Trophoblast cell (in vitro differentiated cells and primary cell): Measurements from ENCODE around the gene CALCOCO1.
"Not testable (repeated sequence)": the region's sequence is repeated elsewhere in the genome, so short reads cannot be mapped to it uniquely, and the experiment has no call there.

Source experiments
- DNase-seq, 2 donors: peaks; one replicate each; pipeline ENCODE4 v3.0.0-alpha.2; 2016
- H2AFZ ChIP-seq: 2 replicates; pipeline ENCODE4 v1.6.1; 2013; ENCODE audit warnings: low read length, moderate library complexity, mild to moderate bottlenecking; ENCODE audit not compliant: insufficient read depth, poor library complexity
- H2AK5ac ChIP-seq: 2 replicates; pipeline ENCODE4 v1.6.1; 2013; ENCODE audit warnings: mild to moderate bottlenecking, low read length
- H2BK120ac ChIP-seq: 2 replicates; pipeline ENCODE4 v1.6.1; 2013; ENCODE audit warnings: low read length, mild to moderate bottlenecking, moderate library complexity; ENCODE audit not compliant: insufficient read depth, poor library complexity
- H2BK12ac ChIP-seq: 2 replicates; pipeline ENCODE4 v1.6.1; 2013; ENCODE audit warnings: mild to moderate bottlenecking, low read length, moderate library complexity
- H2BK5ac ChIP-seq: 2 replicates; pipeline ENCODE4 v1.6.1; 2013; ENCODE audit warnings: low read length, low read depth, moderate library complexity, mild to moderate bottlenecking; ENCODE audit not compliant: poor library complexity
- H3K14ac ChIP-seq: 2 replicates; pipeline ENCODE4 v1.6.1; 2013; ENCODE audit warnings: mild to moderate bottlenecking, low read length
- H3K18ac ChIP-seq: 2 replicates; pipeline ENCODE4 v1.6.1; 2013; ENCODE audit warnings: mild to moderate bottlenecking, low read length
- H3K23ac ChIP-seq: 2 replicates; pipeline ENCODE4 v1.6.1; 2013; ENCODE audit warnings: low read length
- H3K27ac ChIP-seq: 2 replicates; pipeline ENCODE4 v1.5.1; 2013; ENCODE audit warnings: low read depth, mild to moderate bottlenecking, inconsistent platforms, low read length, moderate library complexity
- H3K27me3 ChIP-seq: 2 replicates; pipeline ENCODE4 v1.6.1; 2013; ENCODE audit warnings: inconsistent platforms, mild to moderate bottlenecking, low read length, moderate library complexity; ENCODE audit not compliant: insufficient read depth
- H3K36me3 ChIP-seq, 2 experiments: 1 replicate in 1 of 2; 2 replicates in 1 of 2; pipeline ENCODE4 v1.6.1; 2013; ENCODE audit warnings: low read length in 2 of 2, mild to moderate bottlenecking in 2 of 2, moderate library complexity in 1 of 2; ENCODE audit not compliant: insufficient read depth in 2 of 2, control insufficient read depth in 1 of 2
- H3K4ac ChIP-seq: 2 replicates; pipeline ENCODE4 v1.6.1; 2013; ENCODE audit warnings: low read depth, mild to moderate bottlenecking, low read length, moderate library complexity
- H3K4me1 ChIP-seq, 2 experiments: 1 replicate in 1 of 2; 2 replicates in 1 of 2; pipeline ENCODE4 v1.6.1; 2013; ENCODE audit warnings: low read length in 2 of 2, mild to moderate bottlenecking in 2 of 2, moderate library complexity in 1 of 2; ENCODE audit not compliant: insufficient read depth in 2 of 2, control insufficient read depth in 1 of 2
- H3K4me2 ChIP-seq: 2 replicates; pipeline ENCODE4 v1.6.1; 2013; ENCODE audit warnings: inconsistent platforms, mild to moderate bottlenecking, low read length, moderate library complexity
- H3K4me3 ChIP-seq: 2 replicates; pipeline ENCODE4 v1.5.1; 2013; ENCODE audit warnings: mild to moderate bottlenecking, low read depth, low read length, inconsistent platforms
- H3K79me1 ChIP-seq: one replicate; pipeline ENCODE4 v1.6.1; 2013; ENCODE audit warnings: low read length
- H3K79me2 ChIP-seq: 2 replicates; pipeline ENCODE4 v1.6.1; 2013; ENCODE audit warnings: low read length, mild to moderate bottlenecking; ENCODE audit not compliant: control insufficient read depth, insufficient read depth, poor library complexity
- H3K9ac ChIP-seq: 2 replicates; pipeline ENCODE4 v1.6.1; 2013; ENCODE audit warnings: mild to moderate bottlenecking, low read length
- H3K9me3 ChIP-seq: 2 replicates; pipeline ENCODE4 v1.6.1; 2013; ENCODE audit warnings: low read depth, mild to moderate bottlenecking, control low read depth, inconsistent platforms, low read length; ENCODE audit not compliant: insufficient read depth
- H4K12ac ChIP-seq: 2 replicates; pipeline ENCODE4 v1.6.1; 2013; ENCODE audit warnings: low read depth, mild to moderate bottlenecking, low read length, moderate library complexity
- H4K8ac ChIP-seq: 2 replicates; pipeline ENCODE4 v1.6.1; 2013; ENCODE audit warnings: low read depth, mild to moderate bottlenecking, low read length, moderate library complexity
- H4K91ac ChIP-seq: one replicate; pipeline ENCODE4 v1.6.1; 2013; ENCODE audit warnings: low read depth, mild to moderate bottlenecking, low read length, moderate library complexity
- WGBS: extraction: QIAGEN DNeasy Blood & Tissue Kit; methylation state at CpG from one replicate; pipeline ENCODE4 v1.1.7; 2013; ENCODE audit warnings: missing lambda C conversion rate; ENCODE audit not compliant: insufficient read length, insufficient coverage; ENCODE audit errors: extremely low coverage; 5-methylcytosine and 5-hydroxymethylcytosine counted together

Gene CALCOCO1

GRCh38 chr12:53762793-53763192, 35.5 kb upstream of the CALCOCO1 start:
- not testable (repeated sequence) for H3K23ac ChIP-seq, H3K36me3 ChIP-seq, H3K4me2 ChIP-seq, H3K9me3 ChIP-seq, H4K91ac ChIP-seq, H2BK12ac ChIP-seq, H2AK5ac ChIP-seq, H2BK5ac ChIP-seq, H3K27ac ChIP-seq, H3K79me1 ChIP-seq, H3K4ac ChIP-seq, H3K14ac ChIP-seq, H4K8ac ChIP-seq, H3K4me3 ChIP-seq, H3K18ac ChIP-seq, H3K79me2 ChIP-seq, H4K12ac ChIP-seq, H2BK120ac ChIP-seq, H3K4me1 ChIP-seq, H2AFZ ChIP-seq, H3K27me3 ChIP-seq, H3K9ac ChIP-seq, DNase-seq
- no CpG with 5 or more reads among the region's 3 CpGs for WGBS

- Histone ChIP-seq H3K79me2 (no peaks in the 10 kb centered on the region), H3K79me1 (no peaks in the 10 kb centered on the region), H3K4me2 (no peak overlapping the region), H4K8ac (no peak overlapping the region), H3K4ac (no peak overlapping the region), H3K18ac (no peak overlapping the region), H3K27ac (no peak overlapping the region), H2BK12ac (no peak overlapping the region), H3K14ac (no peak overlapping the region), H4K12ac (no peak overlapping the region), H3K4me3 (no peak overlapping the region), H3K23ac (no peak overlapping the region), H3K27me3 (peaks cover 6% of the 10 kb centered on the region), H3K9ac (no peak overlapping the region), H3K36me3 (no peaks in the 10 kb centered on the region), H3K9me3 (no peaks in the 10 kb centered on the region), H2BK5ac (no peak overlapping the region), H2BK120ac (no peak overlapping the region), H4K91ac (no peak overlapping the region), H2AFZ (no peak overlapping the region), H2AK5ac (no peak overlapping the region), H3K4me1 (no peaks in the 10 kb centered on the region)
- no peak for DNase-seq
Observed at GRCh38 chr12:53761306-53761705, 34.1 kb upstream of the CALCOCO1 start.

DNA sequence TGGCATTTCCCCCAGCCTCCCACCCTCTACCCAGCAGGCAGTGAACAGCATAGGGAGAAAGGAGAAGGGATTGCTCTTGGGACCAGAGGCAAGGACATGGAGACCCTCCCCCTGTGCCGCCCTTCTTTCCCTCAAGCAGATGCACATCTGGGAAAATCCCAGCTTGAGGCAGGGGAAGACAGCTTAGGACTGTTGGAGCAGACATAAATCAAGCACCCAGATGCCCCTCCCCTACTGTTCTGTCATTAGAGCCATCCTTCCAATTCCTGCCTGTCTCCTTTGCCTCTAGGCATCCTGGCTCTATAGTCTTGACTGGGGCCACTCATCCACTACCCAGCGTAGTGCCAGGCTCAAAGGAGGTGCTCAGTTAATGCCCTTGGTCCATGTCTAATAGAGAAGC, 32.0 kb upstream of the CALCOCO1 start:
- Histone ChIP-seq H3K9ac (no peak overlapping the region), H4K12ac (no peak overlapping the region), H3K4me3 (no peak overlapping the region), H2BK120ac (no peak overlapping the region), H4K91ac (no peak overlapping the region), H3K23ac (no peak overlapping the region), H2BK12ac (no peak overlapping the region), H4K8ac (no peak overlapping the region), H2BK5ac (no peak overlapping the region), H3K79me1 (no peaks in the 10 kb centered on the region), H3K36me3 (no peaks in the 10 kb centered on the region), H3K27me3 (peaks cover 14% of the 10 kb centered on the region), H3K9me3 (no peaks in the 10 kb centered on the region), H2AFZ (no peak overlapping the region), H3K4ac (no peak overlapping the region), H3K79me2 (no peaks in the 10 kb centered on the region), H3K18ac (no peak overlapping the region), H3K27ac (no peak overlapping the region), H3K4me2 (no peak overlapping the region), H3K4me1 (no peaks in the 10 kb centered on the region), H3K14ac (no peak overlapping the region), H2AK5ac (no peak overlapping the region)
- no CpG with 5 or more reads among the region's 2 CpGs for WGBS
- no peak for DNase-seq

- H4K91ac ChIP-seq = no peak overlapping the region
- WGBS = no CpG with 5 or more reads among the region's 8 CpGs
Observed at GRCh38 chr12:53758730-53759103, 31.5 kb upstream of the CALCOCO1 start.

More at GRCh38 chr12:53758730-53759103, 31.5 kb upstream of the CALCOCO1 start:
- Histone ChIP-seq H4K8ac (no peak overlapping the region), H3K4ac (no peak overlapping the region), H3K4me2 (no peak overlapping the region), H3K23ac (no peak overlapping the region), H2BK120ac (no peak overlapping the region), H2AFZ (no peak overlapping the region), H3K79me1 (no peaks in the 10 kb centered on the region), H3K4me1 (no peaks in the 10 kb centered on the region), H3K4me3 (peak overlapping the region; percentile 25), H2BK5ac (no peak overlapping the region), H3K18ac (no peak overlapping the region), H3K27ac (no peak overlapping the region), H3K36me3 (no peaks in the 10 kb centered on the region), H4K12ac (no peak overlapping the region), H2AK5ac (no peak overlapping the region), H3K79me2 (no peaks in the 10 kb centered on the region), H3K9ac (no peak overlapping the region), H3K27me3 (peaks cover 18% of the 10 kb centered on the region), H3K14ac (no peak overlapping the region), H3K9me3 (no peaks in the 10 kb centered on the region), H2BK12ac (no peak overlapping the region)
- DNase-seq = no peak
